Fibroblast of mammary gland (primary cell): Measurements from ENCODE around the gene ACP2.
A peak's percentile ranks its signal among the peaks of the same experiment; 100 is the strongest.

Source experiments
- DNase-seq: peaks from one replicate; pipeline ENCODE4 v3.0.0-alpha.2; 2010; ENCODE audit warnings: low read depth
- H3K4me3 ChIP-seq: 2 replicates; pipeline ENCODE4 v1.5.1; 2011; ENCODE audit warnings: low read depth, mild to moderate bottlenecking, low read length, moderate library complexity; ENCODE audit not compliant: control insufficient read depth
- TF ChIP-seq, protein P1 (sequence below): conservative IDR thresholded peaks from 2 replicates; pipeline ENCODE4 v1.5.1; 2011; ENCODE audit warnings: low read depth, low read length, inconsistent platforms; ENCODE audit not compliant: control insufficient read depth, insufficient read depth

The ACP2 gene, protein sequence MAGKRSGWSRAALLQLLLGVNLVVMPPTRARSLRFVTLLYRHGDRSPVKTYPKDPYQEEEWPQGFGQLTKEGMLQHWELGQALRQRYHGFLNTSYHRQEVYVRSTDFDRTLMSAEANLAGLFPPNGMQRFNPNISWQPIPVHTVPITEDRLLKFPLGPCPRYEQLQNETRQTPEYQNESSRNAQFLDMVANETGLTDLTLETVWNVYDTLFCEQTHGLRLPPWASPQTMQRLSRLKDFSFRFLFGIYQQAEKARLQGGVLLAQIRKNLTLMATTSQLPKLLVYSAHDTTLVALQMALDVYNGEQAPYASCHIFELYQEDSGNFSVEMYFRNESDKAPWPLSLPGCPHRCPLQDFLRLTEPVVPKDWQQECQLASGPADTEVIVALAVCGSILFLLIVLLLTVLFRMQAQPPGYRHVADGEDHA

DNA sequence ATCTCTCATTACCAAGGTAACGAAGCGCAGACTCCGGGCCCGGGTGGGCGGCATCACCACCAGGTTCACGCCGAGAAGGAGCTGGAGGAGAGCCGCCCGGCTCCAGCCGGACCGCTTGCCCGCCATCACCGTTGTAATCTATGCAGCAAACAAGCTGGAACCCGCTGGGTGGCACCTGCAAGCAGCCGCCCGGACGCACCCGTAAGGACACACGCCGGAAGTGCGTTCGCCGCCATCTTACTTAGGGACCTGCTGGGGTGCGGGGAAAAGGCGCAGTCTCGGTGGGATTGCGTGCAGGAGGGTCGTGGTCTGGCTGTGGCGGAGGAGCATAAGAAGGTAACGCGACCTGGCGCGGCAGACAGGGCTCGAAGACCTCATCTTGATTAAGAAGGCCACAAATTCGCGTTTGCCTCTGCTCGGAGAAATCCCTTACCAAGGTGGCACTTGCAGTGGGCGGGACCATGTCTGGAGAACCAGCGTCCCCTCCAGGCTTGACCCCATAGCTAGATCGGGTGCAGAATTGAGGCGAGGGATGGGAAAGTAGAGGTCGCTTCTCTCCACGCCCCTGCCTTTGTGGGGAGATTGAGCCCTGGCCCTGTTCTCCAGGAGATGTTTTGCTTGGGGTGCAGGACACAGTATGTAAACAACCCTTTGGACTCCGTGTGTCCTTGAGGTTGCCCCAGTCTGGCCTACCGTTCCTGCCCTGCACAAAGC, at the start of gene ACP2:
ACP2 (minus strand) TSS at position 151 of the 714 bp plus-strand sequence; CDS start at position 126, 25 bp downstream.
- peak within 1 kb of the TSS; percentile 97 for H3K4me3 ChIP-seq
- peak; percentile 84 for DNase-seq
- TF ChIP-seq, protein P1, sequence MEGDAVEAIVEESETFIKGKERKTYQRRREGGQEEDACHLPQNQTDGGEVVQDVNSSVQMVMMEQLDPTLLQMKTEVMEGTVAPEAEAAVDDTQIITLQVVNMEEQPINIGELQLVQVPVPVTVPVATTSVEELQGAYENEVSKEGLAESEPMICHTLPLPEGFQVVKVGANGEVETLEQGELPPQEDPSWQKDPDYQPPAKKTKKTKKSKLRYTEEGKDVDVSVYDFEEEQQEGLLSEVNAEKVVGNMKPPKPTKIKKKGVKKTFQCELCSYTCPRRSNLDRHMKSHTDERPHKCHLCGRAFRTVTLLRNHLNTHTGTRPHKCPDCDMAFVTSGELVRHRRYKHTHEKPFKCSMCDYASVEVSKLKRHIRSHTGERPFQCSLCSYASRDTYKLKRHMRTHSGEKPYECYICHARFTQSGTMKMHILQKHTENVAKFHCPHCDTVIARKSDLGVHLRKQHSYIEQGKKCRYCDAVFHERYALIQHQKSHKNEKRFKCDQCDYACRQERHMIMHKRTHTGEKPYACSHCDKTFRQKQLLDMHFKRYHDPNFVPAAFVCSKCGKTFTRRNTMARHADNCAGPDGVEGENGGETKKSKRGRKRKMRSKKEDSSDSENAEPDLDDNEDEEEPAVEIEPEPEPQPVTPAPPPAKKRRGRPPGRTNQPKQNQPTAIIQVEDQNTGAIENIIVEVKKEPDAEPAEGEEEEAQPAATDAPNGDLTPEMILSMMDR = peak; percentile 29

DNA sequence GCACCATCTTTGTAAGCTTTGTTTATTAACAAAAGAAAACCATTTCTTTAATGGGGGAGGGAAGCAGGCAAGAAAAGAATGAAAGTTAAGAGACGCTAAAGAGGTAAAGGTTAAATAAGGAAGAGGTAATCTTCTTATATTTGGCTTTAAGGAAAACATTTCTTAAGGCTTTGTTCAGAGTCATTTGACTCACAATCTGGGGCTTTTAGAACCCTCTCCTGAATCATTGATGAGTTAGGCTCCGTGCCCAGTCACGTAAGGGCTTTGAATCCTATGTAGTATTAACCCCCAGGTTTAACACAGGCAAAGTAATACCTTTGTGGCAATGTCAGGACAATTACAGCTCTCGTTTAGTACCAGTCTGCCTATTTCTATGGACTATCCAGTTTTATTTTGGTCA, 47.4 kb upstream of the ACP2 start:
- DNase-seq = no peak
- H3K4me3 ChIP-seq = no peak overlapping the region
- TF ChIP-seq, protein P1 = no peak

DNA sequence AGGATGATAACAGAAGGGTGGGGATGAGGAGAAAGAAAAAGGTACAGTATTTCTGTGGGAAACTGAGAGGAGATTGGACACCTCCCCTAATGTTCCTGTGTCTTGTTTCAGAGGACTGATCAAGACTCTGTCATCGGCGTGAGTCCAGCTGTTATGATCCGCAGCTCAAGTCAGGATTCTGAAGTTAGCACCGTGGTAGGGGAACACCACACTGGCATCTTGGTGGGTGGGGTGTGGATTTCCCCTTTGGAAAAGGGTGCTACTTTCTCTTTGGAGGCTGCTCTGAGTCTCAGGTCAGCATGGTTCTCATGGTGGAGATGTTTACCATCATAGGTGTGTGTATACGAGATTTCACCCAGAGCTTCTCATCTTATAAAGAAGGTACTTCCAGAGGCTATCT, 46.8 kb upstream of the ACP2 start:
- H3K4me3 ChIP-seq = no peak overlapping the region
- TF ChIP-seq, protein P1 = no peak
- no peak for DNase-seq

DNA sequence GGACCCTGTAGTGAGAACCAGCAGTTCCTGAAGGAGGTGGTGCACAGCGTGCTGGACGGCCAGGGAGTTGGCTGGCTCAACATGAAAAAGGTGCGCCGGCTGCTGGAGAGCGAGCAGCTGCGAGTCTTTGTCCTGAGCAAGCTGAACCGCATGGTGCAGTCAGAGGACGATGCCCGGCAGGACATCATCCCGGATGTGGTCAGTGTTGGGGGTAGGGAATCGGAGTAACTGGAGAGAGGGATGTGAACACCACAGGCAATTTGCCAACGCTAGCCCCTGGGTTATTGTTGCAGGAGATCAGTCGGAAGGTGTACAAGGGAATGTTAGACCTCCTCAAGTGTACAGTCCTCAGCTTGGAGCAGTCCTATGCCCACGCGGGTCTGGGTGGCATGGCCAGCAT, 41.2 kb upstream of the ACP2 start:
- TF ChIP-seq, protein P1 = no peak
- DNase-seq = no peak
- no peak overlapping the region for H3K4me3 ChIP-seq

DNA sequence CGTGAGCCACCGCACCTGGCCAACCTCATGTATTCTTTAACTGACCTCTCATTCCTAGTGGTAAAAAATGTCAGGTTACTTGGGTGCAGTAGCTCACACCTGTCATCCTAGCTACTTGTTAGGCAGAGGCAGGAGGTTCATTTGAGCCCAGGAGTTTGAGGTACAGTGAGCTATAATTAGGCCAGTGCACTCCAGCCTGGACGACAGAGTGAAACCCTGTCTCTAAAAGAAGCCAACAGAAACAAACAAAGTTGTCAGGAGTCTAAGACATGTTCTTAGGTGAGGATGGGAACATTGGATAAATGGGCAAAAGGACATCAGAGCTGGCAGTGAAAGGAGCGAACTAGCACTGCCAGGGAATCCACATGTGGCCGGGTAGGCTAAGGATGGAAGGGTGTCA, 39.5 kb upstream of the ACP2 start:
- no peak for DNase-seq
- TF ChIP-seq, protein P1 = no peak
- H3K4me3 ChIP-seq = no peak overlapping the region

DNA sequence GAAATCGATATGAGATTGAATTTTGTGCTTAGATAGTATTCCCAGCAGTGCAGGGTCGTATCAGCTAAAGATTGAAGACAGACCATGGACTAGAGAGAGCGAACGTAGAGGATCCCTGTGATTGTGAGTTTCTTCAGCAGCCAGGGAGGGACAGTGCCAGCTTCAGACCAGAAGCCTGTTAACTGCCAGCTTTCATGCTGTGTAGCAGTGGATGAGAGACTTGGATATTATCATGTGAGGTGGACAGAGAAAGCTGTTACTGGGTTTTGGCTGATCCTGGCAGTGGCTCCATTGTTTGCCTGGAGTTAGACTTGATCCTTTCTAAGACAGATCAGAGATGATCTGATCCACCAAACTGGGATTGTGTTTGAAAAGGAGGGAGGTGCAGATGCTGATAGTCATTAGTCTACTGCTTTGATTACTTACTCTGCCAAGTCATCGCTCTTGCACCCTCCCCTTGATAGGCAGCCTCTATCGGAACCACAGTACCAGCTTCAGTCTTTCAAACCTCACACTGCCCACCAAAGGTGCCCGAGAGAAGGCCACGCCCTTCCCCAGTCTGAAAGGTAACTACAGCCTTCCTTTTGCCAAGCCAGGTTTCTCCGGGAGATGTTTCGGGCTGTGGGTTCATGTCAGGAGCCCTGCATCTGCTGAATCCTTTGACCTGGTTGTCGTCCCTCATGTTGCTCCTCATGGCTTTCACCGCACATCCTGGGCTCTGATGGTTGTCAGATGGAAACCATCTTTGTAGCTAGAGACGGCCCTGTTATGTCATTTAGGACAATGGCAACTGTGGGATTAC, 37.6 kb upstream of the ACP2 start:
- no peak for DNase-seq
- H3K4me3 ChIP-seq = no peak overlapping the region
- TF ChIP-seq, protein P1 = no peak
